AG09319 (cell line): ENCODE data around the gene PSORS1C1.

Experiments
- DNase-seq: peaks from one replicate; pipeline ENCODE4 v3.0.0-alpha.2; 2010; ENCODE audit warnings: low read depth; ENCODE audit errors: extremely low read depth
- TF ChIP-seq, protein P1 (sequence below): IDR thresholded peaks from 2 replicates; pipeline ENCODE4 v1.5.1; 2011; ENCODE audit warnings: low read depth, mild to moderate bottlenecking, inconsistent platforms, low read length, moderate library complexity

Gene PSORS1C1

DNA sequence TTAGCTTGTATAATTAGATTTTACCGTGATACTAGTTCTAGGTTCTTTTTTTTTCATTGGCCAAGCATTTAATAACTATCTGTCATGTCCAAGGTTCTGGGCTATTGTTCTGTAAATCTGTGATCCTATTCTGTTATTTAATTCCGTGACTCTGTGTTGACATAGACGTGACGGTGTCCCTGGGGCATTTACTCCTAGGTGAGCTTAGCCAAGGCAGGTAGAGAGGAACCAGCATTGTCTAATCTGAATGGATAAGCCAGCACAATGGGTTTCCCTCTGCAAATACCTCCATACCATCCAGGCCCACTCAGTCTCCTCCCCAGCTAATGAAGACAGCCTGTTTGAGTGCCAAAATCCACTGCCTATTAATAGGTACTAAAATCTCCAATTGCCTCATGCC lies 14.5 kb downstream of the PSORS1C1 start:
- DNase-seq = no peak
- TF ChIP-seq, protein P1, sequence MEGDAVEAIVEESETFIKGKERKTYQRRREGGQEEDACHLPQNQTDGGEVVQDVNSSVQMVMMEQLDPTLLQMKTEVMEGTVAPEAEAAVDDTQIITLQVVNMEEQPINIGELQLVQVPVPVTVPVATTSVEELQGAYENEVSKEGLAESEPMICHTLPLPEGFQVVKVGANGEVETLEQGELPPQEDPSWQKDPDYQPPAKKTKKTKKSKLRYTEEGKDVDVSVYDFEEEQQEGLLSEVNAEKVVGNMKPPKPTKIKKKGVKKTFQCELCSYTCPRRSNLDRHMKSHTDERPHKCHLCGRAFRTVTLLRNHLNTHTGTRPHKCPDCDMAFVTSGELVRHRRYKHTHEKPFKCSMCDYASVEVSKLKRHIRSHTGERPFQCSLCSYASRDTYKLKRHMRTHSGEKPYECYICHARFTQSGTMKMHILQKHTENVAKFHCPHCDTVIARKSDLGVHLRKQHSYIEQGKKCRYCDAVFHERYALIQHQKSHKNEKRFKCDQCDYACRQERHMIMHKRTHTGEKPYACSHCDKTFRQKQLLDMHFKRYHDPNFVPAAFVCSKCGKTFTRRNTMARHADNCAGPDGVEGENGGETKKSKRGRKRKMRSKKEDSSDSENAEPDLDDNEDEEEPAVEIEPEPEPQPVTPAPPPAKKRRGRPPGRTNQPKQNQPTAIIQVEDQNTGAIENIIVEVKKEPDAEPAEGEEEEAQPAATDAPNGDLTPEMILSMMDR = no peak

GRCh38 chr6:31130751-31131150 lies 16.2 kb downstream of the PSORS1C1 start:
- TF ChIP-seq, protein P1 = no peak
- no peak for DNase-seq

DNA sequence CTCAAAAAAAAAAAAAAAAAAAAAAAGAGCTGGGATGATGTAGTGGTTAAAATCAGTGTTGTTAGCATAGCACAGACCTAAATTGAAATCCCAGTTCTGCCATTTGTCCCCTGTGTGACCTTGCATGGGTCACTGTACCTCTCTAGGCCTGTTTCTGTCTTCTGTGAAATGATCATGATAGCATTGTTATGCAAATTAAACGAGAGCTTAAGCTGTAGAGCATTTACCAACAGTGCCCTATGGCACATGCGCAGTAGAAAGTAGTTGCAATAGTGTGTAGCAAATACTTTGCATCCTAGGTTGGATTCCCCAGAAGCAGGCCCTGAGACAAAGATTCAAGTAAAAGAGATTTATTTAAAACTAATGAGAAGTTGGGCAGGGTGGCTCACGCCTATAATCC lies 17.0 kb downstream of the PSORS1C1 start:
- TF ChIP-seq, protein P1 = no peak
- DNase-seq = no peak

DNA sequence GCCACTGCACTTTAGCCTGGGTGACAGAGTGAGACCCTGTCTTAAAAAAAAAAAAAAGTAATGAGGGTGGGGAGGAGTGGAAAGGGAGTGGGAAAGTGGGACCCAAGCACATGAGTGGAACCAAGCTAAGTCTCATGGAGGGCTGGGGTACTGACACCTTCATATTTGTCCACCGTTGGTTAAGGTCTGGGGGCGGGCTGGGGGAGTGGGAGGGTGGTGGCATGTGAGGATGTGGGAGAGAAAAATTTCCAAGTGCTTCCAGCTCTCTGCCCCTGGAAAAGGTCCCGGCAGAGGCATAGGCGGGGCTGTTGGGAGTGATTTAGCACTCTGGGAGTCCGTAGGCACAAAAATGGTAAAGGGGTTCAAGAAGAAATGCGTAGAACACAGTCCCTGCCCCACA lies 18.2 kb downstream of the PSORS1C1 start:
- TF ChIP-seq, protein P1 = no peak
- no peak for DNase-seq

- DNase-seq = no peak
- TF ChIP-seq, protein P1 = no peak
Observed at GRCh38 chr6:31135710-31136109, 21.1 kb downstream of the PSORS1C1 start.

- DNase-seq = no peak
Observed at GRCh38 chr6:31138982-31139381, 24.4 kb downstream of the PSORS1C1 start, which contains the start of gene PSORS1C2. Gene PSORS1C2, minus strand, starts transcription at chr6:31139066. Its CDS starts 40 bp downstream, at chr6:31139026.

DNA sequence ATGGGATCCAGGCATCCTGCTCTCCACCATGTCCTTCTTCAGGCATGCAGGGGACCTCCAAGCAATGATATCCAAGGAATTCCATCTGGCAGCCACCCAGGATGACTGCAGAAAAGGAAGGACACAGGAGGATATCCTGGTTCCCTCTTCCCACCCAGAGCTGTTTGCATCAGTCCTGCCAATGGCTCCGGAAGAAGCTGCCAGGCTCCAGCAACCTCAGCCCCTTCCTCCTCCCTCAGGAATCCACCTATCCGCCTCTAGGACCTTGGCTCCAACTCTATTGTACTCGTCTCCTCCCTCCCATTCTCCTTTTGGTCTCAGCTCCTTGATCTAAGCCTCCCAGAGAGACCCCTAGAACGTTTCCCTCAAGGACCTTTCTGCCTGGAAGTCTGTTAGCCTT lies 25.0 kb downstream of the PSORS1C1 start:
- DNase-seq = no peak
- TF ChIP-seq, protein P1 = no peak

More at GRCh38 chr6:31138982-31139381, 24.4 kb downstream of the PSORS1C1 start, which contains the start of gene PSORS1C2:
- TF ChIP-seq, protein P1 = no peak
